ENCODE results near the gene VIM. TPM values are rescaled to one million over a fixed set of nuclear protein-coding genes. Genes with fewer than 3 reads are reported as not detected.
A peak's percentile ranks its signal among the peaks of the same experiment; 100 is the strongest.

The VIM gene
- total and polyA plus RNA-seq, 3 experiments from 2014 or later: 513 to 1,243 (median 1,217) TPM

DNA sequence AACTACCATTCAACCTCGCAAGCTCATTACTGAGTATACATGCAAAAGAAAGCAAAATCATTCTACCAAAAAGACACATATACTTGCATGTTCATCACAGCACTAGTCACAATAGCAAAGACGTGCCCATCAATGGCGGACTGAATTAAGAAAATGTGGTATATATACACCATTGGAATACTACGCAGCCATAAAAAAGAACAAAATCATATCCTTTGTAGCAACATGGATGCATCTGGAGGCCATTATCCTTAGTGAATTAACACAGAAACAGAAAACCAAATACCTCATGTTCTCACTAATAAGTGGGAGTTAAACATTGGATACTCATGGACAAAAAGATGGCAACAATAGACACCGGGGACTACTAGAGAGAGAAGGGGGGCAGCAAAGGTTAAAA lies 33.0 kb upstream of the VIM start:
- DNase-seq: no peak
- H3K9me3 Mint-ChIP-seq: no peaks in the 10 kb centered on the region
- Histone ChIP-seq H3K27ac (ENCODE audit: low read depth, low read length) (no peak overlapping the region), H3K4me3 (ENCODE audit: low read length) (no peak overlapping the region), H3K36me3 (ENCODE audit: insufficient read depth, low read length) (no peaks in the 10 kb centered on the region), H3K4me1 (ENCODE audit: insufficient read depth, low read length) (peaks cover 1% of the 10 kb centered on the region), H3K9me3 (ENCODE audit: low read length) (no peaks in the 10 kb centered on the region), H3K27me3 (ENCODE audit: insufficient read depth, low read length, poor library complexity, severe bottlenecking) (no peaks in the 10 kb centered on the region)
- ChIA-PET POLR2A (no interaction called here), CTCF (interaction anchor here (0.7 kb wide), 1 partner anchor 12 kb away, joined by 3 read pairs; no protein-coding TSS in a partner anchor)
- no peaks in the 10 kb centered on the region for H3K27me3 Mint-ChIP-seq
- no peak overlapping the region for H3K4me3 Mint-ChIP-seq
- H3K36me3 Mint-ChIP-seq: peaks cover 0 to 11% (median 3%) of the 10 kb centered on the region in 3 donors
- peaks cover 14 to 34% (median 17%) of the 10 kb centered on the region in 3 donors for H3K4me1 Mint-ChIP-seq
- H3K27ac Mint-ChIP-seq: peak overlapping the region in 1 of 8 donors; percentile 72

DNA sequence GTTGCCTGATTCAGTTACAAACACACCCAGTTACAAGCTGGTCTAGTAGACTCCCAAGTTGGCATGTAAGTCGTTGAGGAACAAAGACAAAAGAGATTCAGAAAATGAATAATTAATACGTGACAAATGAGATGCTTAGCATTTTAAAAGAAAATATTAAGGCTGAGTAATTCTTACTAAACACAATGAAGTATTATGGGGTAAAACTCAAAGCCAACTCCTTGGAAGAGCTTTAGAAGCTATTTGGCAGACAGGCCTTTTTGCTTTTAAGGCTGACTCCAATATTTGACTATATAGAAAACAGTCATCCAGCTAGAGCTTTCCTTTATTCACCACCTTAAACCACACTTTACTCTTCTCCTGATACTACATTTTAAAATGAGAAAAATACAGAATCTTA lies 32.0 kb upstream of the VIM start:
- Mint-ChIP-seq H3K4me3 (no peak overlapping the region), H3K36me3 (peaks cover 0 to 8% (median 3%) of the 10 kb centered on the region in 3 donors)

DNA sequence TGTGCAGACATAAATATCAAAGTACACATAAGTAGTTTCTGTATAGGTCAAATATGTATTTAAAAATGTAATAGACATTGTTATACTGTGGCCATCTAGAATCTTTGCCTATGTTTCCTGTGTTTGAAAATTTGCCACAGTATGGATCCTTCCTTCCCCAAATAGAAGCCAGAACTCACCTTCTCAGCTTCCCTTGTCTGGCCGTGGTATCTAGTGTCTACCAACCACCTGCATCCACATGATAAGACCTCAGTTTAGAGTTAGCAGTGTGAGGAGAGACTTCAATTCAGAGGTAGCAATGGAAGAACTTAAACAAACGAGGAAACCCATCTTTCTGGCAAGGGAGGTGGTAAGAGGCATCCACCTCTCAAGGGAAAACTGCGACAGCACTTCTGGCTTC lies 31.5 kb upstream of the VIM start:
- Histone ChIP-seq H3K27me3 (ENCODE audit: insufficient read depth, low read length, poor library complexity, severe bottlenecking) (no peaks in the 10 kb centered on the region), H3K9me3 (ENCODE audit: low read length) (no peaks in the 10 kb centered on the region), H3K4me3 (ENCODE audit: low read length) (no peak overlapping the region), H3K4me1 (ENCODE audit: insufficient read depth, low read length) (peaks cover 3% of the 10 kb centered on the region), H3K36me3 (ENCODE audit: insufficient read depth, low read length) (no peaks in the 10 kb centered on the region), H3K27ac (ENCODE audit: low read depth, low read length) (no peak overlapping the region)
- peaks cover 22 to 41% (median 30%) of the 10 kb centered on the region in 3 donors for H3K4me1 Mint-ChIP-seq
- H3K27ac Mint-ChIP-seq: peak overlapping the region in 2 of 8 donors; percentile 32 to 50
- peaks cover 0 to 8% (median 5%) of the 10 kb centered on the region in 3 donors for H3K36me3 Mint-ChIP-seq
- no peak overlapping the region for H3K4me3 Mint-ChIP-seq
- H3K9me3 Mint-ChIP-seq: no peaks in the 10 kb centered on the region
- no peaks in the 10 kb centered on the region for H3K27me3 Mint-ChIP-seq
- no peak for DNase-seq
- CTCF ChIA-PET: no interaction called here
- POLR2A ChIA-PET: no interaction called here

More for the DNA sequence above, 32.0 kb upstream of the VIM start:
- no peaks in the 10 kb centered on the region for H3K9me3 ChIP-seq (ENCODE audit: low read length)
- Mint-ChIP-seq H3K27me3 (no peaks in the 10 kb centered on the region), H3K9me3 (no peaks in the 10 kb centered on the region), H3K27ac (peak overlapping the region in 1 of 8 donors; percentile 50), H3K4me1 (peaks cover 19 to 39% (median 26%) of the 10 kb centered on the region in 3 donors)
- H3K4me3 ChIP-seq (ENCODE audit: low read length): no peak overlapping the region
- no peaks in the 10 kb centered on the region for H3K36me3 ChIP-seq (ENCODE audit: insufficient read depth, low read length)
- H3K27me3 ChIP-seq (ENCODE audit: insufficient read depth, low read length, poor library complexity, severe bottlenecking): no peaks in the 10 kb centered on the region
- CTCF ChIA-PET: no interaction called here
- peaks cover 3% of the 10 kb centered on the region for H3K4me1 ChIP-seq (ENCODE audit: insufficient read depth, low read length)
- POLR2A ChIA-PET: no interaction called here
- DNase-seq: no peak
- H3K27ac ChIP-seq (ENCODE audit: low read depth, low read length): no peak overlapping the region

DNA sequence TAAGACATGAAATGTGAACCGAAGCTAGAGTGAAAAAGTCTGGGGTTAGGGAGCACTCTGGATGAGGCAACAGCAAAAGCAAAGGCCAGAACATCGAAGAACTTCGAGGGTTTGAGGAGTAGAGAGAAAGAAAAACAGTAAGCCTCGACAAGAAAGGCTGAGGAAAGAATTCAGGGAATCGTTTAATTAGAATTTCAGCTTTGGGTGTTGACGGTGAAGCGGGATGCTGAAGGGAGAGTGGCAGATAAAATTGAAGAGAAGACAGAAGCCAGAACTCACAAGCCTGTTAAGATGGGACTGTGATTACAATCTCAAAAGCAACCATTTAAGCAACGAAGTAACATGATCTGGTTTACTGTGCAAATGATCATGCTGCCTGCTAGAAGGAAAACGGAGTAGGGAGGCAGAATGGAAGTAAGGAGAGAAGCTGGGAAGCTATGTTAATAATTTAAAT lies 28.7 kb upstream of the VIM start:
- H3K4me3 ChIP-seq (ENCODE audit: low read length): no peak overlapping the region
- peak overlapping the region in 5 of 7 donors; percentile 13 to 85 (median 44) for H3K4me3 Mint-ChIP-seq
- no peaks in the 10 kb centered on the region for H3K27me3 Mint-ChIP-seq
- POLR2A ChIA-PET: no interaction called here
- no peak overlapping the region for H3K27ac ChIP-seq (ENCODE audit: low read depth, low read length)
- peak overlapping the region; percentile 2 to 100 (median 68) for H3K27ac Mint-ChIP-seq
- H3K36me3 ChIP-seq (ENCODE audit: insufficient read depth, low read length): no peaks in the 10 kb centered on the region
- peaks cover 24 to 41% (median 40%) of the 10 kb centered on the region in 3 donors for H3K4me1 Mint-ChIP-seq
- H3K9me3 ChIP-seq (ENCODE audit: low read length): no peaks in the 10 kb centered on the region
- peaks cover 0 to 10% (median 0%) of the 10 kb centered on the region in 3 donors for H3K36me3 Mint-ChIP-seq
- CTCF ChIA-PET: interaction anchor here (1.2 to 5.3 kb wide), 2 partner anchors 18 to 29 kb away, joined by 3 to 71 read pairs; partner anchors contain the start of gene VIM
- no peaks in the 10 kb centered on the region for H3K9me3 Mint-ChIP-seq
- DNase-seq: no peak
- H3K27me3 ChIP-seq (ENCODE audit: insufficient read depth, low read length, poor library complexity, severe bottlenecking): no peaks in the 10 kb centered on the region
- peaks cover 10% of the 10 kb centered on the region for H3K4me1 ChIP-seq (ENCODE audit: insufficient read depth, low read length)

DNA sequence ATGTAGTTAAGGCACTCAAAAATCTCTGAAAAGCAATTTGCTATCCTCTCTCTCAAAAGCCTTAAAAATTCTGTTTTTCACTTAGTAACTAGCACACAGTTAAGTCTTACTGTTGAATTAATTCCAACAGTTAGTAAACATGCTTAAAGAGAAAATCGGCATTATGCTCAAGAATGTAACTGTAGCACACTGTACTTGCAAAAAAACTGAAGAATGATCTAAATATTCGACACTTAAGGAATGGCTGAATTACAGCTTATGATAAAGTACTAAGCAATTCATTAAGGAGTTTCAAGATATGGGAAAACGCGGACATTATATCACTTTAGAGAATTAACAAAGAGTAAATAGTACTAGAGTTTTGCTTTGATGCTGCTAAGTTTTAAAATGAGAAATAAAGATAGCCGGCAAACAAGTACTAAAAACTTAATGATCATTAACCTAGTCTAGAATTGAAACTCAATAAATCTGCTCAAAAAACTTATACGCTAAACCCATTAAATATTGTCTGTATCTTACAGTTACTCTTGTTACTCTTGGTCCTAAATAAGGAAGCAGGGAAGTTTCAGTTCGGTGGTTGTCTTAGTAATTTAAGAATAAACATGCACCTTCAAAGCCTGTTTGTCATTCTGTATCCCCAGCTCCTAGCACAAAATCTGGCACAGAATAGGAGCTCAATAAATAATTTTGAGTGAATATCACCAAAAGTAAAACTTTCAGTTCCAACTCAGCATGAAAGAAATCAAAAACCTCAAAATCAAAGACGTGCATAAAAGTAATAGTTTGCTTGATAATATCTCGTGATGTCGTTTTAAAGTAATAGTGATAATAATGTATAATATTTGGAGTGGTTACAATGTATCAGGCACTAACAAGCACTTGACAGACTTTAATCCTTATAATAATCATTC lies 27.8 kb upstream of the VIM start:
- peaks cover 0 to 10% (median 0%) of the 10 kb centered on the region in 3 donors for H3K36me3 Mint-ChIP-seq
- no peaks in the 10 kb centered on the region for H3K9me3 ChIP-seq (ENCODE audit: low read length)

DNA sequence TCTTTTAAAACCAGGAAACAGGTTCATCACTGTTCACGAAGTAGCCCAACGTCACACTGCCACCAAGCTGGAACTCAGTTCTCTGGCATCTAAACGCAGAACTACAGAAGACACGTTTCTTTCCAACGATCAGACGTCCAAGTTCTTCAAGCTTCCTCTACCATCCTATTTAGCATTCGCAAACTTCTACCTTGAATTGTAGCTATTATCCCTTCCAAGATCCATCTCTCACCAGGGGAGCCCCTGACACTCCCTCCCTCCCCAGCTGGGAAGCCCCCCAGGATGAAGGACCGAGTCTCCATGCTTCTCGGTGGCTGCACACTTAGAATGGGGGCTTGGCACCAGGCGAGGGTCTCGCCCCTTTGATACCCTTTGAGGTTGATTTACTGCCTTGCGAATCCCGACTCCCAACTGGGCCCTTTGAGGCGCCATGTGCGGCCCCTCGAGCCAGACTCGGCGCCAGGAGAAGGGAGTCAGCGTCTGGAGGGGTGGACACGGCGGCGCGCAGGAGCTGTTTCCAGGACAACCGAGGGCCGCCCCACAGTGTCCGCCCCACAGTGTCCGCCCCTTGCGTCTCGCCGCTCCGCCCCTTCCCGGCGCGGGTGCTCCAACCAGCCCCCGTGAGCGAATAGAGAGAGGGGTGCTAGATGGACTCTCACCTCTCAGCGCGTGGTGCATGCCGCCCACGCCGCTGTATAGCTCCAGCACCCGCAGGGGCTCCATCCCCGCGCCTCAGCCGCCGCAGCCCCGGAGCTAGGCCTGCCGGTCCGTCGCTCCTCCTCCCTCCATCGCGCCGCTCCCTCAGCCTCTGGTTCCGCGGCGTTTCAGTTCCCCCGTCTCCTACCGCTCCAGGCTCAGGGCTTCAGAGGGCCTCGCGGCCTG lies 26.9 kb upstream of the VIM start, which contains the start of gene TRDMT1:
Gene TRDMT1, minus strand, starts transcription at position 761 of the 882 bp plus-strand sequence. Its CDS starts 38 bp downstream, at position 723.
- ChIA-PET POLR2A (interaction anchor here (0.6 to 2.3 kb wide), 6 partner anchors 26 to 383 kb away, joined by 3 to 67 read pairs (median 3); partner anchors contain the start of gene VIM), CTCF (interaction anchor here (0.8 to 5.3 kb wide), 9 partner anchors 10 to 358 kb away, joined by 3 to 71 read pairs (median 4); partner anchors contain the start of gene VIM)
- Mint-ChIP-seq H3K4me1 (peaks cover 27 to 52% (median 49%) of the 10 kb centered on the region in 3 donors), H3K36me3 (peaks cover 0 to 10% (median 0%) of the 10 kb centered on the region in 3 donors), H3K27me3 (no peaks in the 10 kb centered on the region), H3K27ac (peak within 1 kb of the TSS; percentile 96 to 100 (median 98)), H3K4me3 (peak within 1 kb of the TSS; percentile 89 to 99 (median 93)), H3K9me3 (no peaks in the 10 kb centered on the region)
- H3K27me3 ChIP-seq (ENCODE audit: insufficient read depth, low read length, poor library complexity, severe bottlenecking): no peaks in the 10 kb centered on the region
- H3K9me3 ChIP-seq (ENCODE audit: low read length): no peaks in the 10 kb centered on the region
- peaks cover 21% of the 10 kb centered on the region for H3K4me1 ChIP-seq (ENCODE audit: insufficient read depth, low read length)
- no peaks in the 10 kb centered on the region for H3K36me3 ChIP-seq (ENCODE audit: insufficient read depth, low read length)
- H3K27ac ChIP-seq (ENCODE audit: low read depth, low read length): peak within 1 kb of the TSS; percentile 95
- peak within 1 kb of the TSS; percentile 90 for H3K4me3 ChIP-seq (ENCODE audit: low read length)
- DNase-seq: peak; percentile 70 to 87 (median 80)

More for the DNA sequence above, 27.8 kb upstream of the VIM start:
- peak overlapping the region; percentile 89 to 99 (median 93) for H3K4me3 Mint-ChIP-seq
- H3K4me3 ChIP-seq (ENCODE audit: low read length): peak overlapping the region; percentile 90
- POLR2A ChIA-PET: interaction anchor here (0.6 to 2.3 kb wide), 4 partner anchors 30 to 331 kb away, joined by 3 to 67 read pairs (median 5); partner anchors contain the start of gene VIM
- H3K27me3 ChIP-seq (ENCODE audit: insufficient read depth, low read length, poor library complexity, severe bottlenecking): no peaks in the 10 kb centered on the region
- peaks cover 26 to 44% (median 41%) of the 10 kb centered on the region in 3 donors for H3K4me1 Mint-ChIP-seq
- CTCF ChIA-PET: interaction anchor here (0.9 to 5.3 kb wide), 8 partner anchors 11 to 358 kb away, joined by 3 to 71 read pairs (median 4); partner anchors contain the start of gene VIM
- no peak for DNase-seq
- peak overlapping the region; percentile 95 for H3K27ac ChIP-seq (ENCODE audit: low read depth, low read length)
- peak overlapping the region; percentile 96 to 100 (median 98) for H3K27ac Mint-ChIP-seq
- no peaks in the 10 kb centered on the region for H3K36me3 ChIP-seq (ENCODE audit: insufficient read depth, low read length)
- peaks cover 13% of the 10 kb centered on the region for H3K4me1 ChIP-seq (ENCODE audit: insufficient read depth, low read length)
- no peaks in the 10 kb centered on the region for H3K27me3 Mint-ChIP-seq
- H3K9me3 Mint-ChIP-seq: no peaks in the 10 kb centered on the region

DNA sequence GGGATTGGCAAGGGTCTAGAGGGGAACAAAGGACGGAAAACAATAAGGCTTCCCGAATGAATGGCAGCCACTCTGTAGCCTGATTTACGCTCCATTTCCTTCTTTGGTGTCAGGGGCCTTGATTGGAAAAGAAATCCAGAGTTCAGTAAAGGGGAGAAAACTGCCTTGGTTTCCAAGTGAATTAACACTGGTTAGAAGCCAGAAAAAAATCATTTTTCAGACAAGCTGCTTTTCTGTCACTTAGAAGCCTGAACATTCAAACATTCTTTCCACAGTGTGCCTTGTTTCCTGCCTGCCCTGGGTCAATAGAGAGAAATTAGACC lies 26.3 kb upstream of the VIM start:
- no peak for DNase-seq
- H3K4me1 ChIP-seq (ENCODE audit: insufficient read depth, low read length): peaks cover 27% of the 10 kb centered on the region
- H3K9me3 ChIP-seq (ENCODE audit: low read length): no peaks in the 10 kb centered on the region
- Mint-ChIP-seq H3K27ac (peak overlapping the region; percentile 96 to 100 (median 98)), H3K27me3 (no peaks in the 10 kb centered on the region), H3K4me1 (peaks cover 33 to 53% (median 50%) of the 10 kb centered on the region in 3 donors), H3K4me3 (peak overlapping the region; percentile 89 to 99 (median 93)), H3K36me3 (peaks cover 0 to 10% (median 0%) of the 10 kb centered on the region in 3 donors), H3K9me3 (no peaks in the 10 kb centered on the region)
- H3K27ac ChIP-seq (ENCODE audit: low read depth, low read length): peak overlapping the region; percentile 95
- H3K27me3 ChIP-seq (ENCODE audit: insufficient read depth, low read length, poor library complexity, severe bottlenecking): no peaks in the 10 kb centered on the region
- H3K4me3 ChIP-seq (ENCODE audit: low read length): peak overlapping the region; percentile 90
- no peaks in the 10 kb centered on the region for H3K36me3 ChIP-seq (ENCODE audit: insufficient read depth, low read length)
- CTCF ChIA-PET: interaction anchor here (0.7 to 5.3 kb wide), 6 partner anchors 10 to 357 kb away, joined by 3 to 71 read pairs (median 6); partner anchors contain the start of gene VIM
- POLR2A ChIA-PET: interaction anchor here (0.7 to 2.3 kb wide), 3 partner anchors 25 to 384 kb away, joined by 3 to 67 read pairs (median 3); partner anchors contain the start of gene VIM

Measured in CD8-positive, alpha-beta memory T cell (primary cell).